Suprapubic skin (tissue), 3 donors: ENCODE measurements around the gene ANXA2R.

ENCODE experiments used
- CTCF ChIP-seq, 2 donors: fragments of 200-600 bp in 1 of 2; fragments of 450-650 bp in 1 of 2; sonication (generic) in 1 of 2; IDR thresholded peaks; one replicate each; pipeline ENCODE4 v1.5.1; 2016 to 2019; ENCODE audit warnings: antibody characterized with exemption in 2 of 2, mild to moderate bottlenecking in 1 of 2, moderate library complexity in 1 of 2
- POLR2A ChIP-seq, 2 donors: fragments of 450-650 bp; IDR thresholded peaks; one replicate each; pipeline ENCODE4 v1.6.1; 2017; ENCODE audit warnings: antibody characterized with exemption in 2 of 2, mild to moderate bottlenecking in 2 of 2, moderate library complexity in 2 of 2

DNA sequence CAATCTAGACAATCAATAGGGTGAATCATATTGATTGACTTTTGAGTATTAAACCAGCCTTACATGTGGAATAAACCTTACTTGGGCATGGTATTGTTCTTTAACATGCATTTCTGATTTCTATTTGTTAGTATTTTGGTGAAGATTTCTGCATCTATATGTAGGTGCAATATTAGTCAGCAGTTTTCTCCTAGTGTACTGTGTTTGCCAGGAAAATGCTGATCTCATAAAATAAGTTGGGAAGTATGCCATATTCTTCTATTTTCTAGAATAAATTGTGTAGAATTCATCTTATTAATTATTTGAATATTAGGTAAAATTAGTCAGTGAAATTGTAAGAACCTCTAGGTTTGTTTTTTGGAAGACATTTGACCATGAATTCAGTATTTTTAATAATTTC is 38.4 kb downstream of the ANXA2R start:
- no peak for TF ChIP-seq CTCF (IDR thresholded peaks at IDR 0.05)
- TF ChIP-seq POLR2A (IDR thresholded peaks at IDR 0.05), result no peak
